AG04449 (cell line): ENCODE measurements around the gene PPM1G.

ENCODE experiments used
- CTCF ChIA-PET: fragments of 350-600 bp; formaldehyde crosslinking; extraction: SDS; loops from one replicate; lab custom pipeline; 2021; ENCODE audit warnings: antibody characterized with exemption; lab: Yijun Ruan, JAX
- POLR2A ChIA-PET: fragments of 400-600, 350-600 bp; formaldehyde crosslinking; extraction: SDS; loops from one replicate; lab custom pipeline; 2020; ENCODE audit warnings: antibody characterized with exemption, inconsistent platforms; lab: Yijun Ruan, JAX
- DNase-seq: peaks from one replicate; pipeline ENCODE4 v3.0.0-alpha.2; 2010; ENCODE audit warnings: low read depth, low spot score
- H3K4me3 ChIP-seq: 2 replicates; pipeline ENCODE4 v1.5.1; 2011; ENCODE audit warnings: low read depth, mild to moderate bottlenecking, control low read depth, low read length
- CTCF ChIP-seq: IDR thresholded peaks from one replicate; pipeline ENCODE4 v1.5.1; 2011; ENCODE audit warnings: mild to moderate bottlenecking, moderate library complexity, low read length, control low read depth, inconsistent platforms; ENCODE audit not compliant: insufficient read depth; ENCODE audit errors: missing control alignments

The PPM1G gene

GRCh38 chr2:27445615-27446014 lies 36.2 kb upstream of the PPM1G start:
- CTCF ChIA-PET: interaction anchor here (1.4 to 2.6 kb wide), 2 partner anchors 8 to 16 kb away, joined by 3 to 10 read pairs; no protein-coding TSS in a partner anchor
- no peak for DNase-seq
- H3K4me3 ChIP-seq: no peak overlapping the region
- TF ChIP-seq CTCF: no peak
- POLR2A ChIA-PET: interaction anchor here (1.2 kb wide), 1 partner anchor 36 kb away, joined by 3 read pairs; the partner anchor contains the start of gene PPM1G

GRCh38 chr2:27445155-27445554 lies 35.8 kb upstream of the PPM1G start:
- TF ChIP-seq CTCF: no peak
- no peak overlapping the region for H3K4me3 ChIP-seq
- DNase-seq: no peak
- ChIA-PET CTCF (interaction anchor here (1.4 kb wide), 1 partner anchor 8 kb away, joined by 3 read pairs; no protein-coding TSS in a partner anchor), POLR2A (no interaction called here)

- POLR2A ChIA-PET: no interaction called here
- no peak for DNase-seq
- CTCF ChIA-PET: no interaction called here
- H3K4me3 ChIP-seq: no peak overlapping the region
- TF ChIP-seq CTCF: no peak
These were observed 33.5 kb upstream of the PPM1G start for GRCh38 chr2:27442920-27443282.

- DNase-seq: no peak
- ChIA-PET CTCF (interaction anchor here (1.2 kb wide), 1 partner anchor 12 kb away, joined by 4 read pairs; no protein-coding TSS in a partner anchor), POLR2A (interaction anchor here (2.2 kb wide), 1 partner anchor 13 kb away, joined by 17 read pairs; the partner anchor contains the start of gene NRBP1)
- no peak for TF ChIP-seq CTCF
- H3K4me3 ChIP-seq: no peak within 1 kb of the TSS
These were observed 32.8 kb upstream of the PPM1G start, which contains the start of gene KRTCAP3 for GRCh38 chr2:27441958-27442919. Gene KRTCAP3, plus strand, starts transcription at chr2:27442381. Its CDS starts 32 bp downstream, at chr2:27442413.

- ChIA-PET CTCF (interaction anchor here (1.2 kb wide), 1 partner anchor 11 kb away, joined by 4 read pairs; no protein-coding TSS in a partner anchor), POLR2A (interaction anchor here (2.2 kb wide), 1 partner anchor 12 kb away, joined by 17 read pairs; the partner anchor contains the start of gene NRBP1)
- TF ChIP-seq CTCF: no peak
- DNase-seq: no peak
- H3K4me3 ChIP-seq: no peak overlapping the region
These were observed 32.0 kb upstream of the PPM1G start for GRCh38 chr2:27441226-27441926.
